TTC549 (cell line): ENCODE measurements around the gene IL9.

Experiments
- FAIRE-seq: peaks from 2 replicates; lab custom pipeline; 2012; peaks lifted over from hg19 to GRCh38; lab: Jason Lieb, UNC

The IL9 gene

GRCh38 chr5:135895474-135896006 is at the start of gene IL9:
TSS of gene IL9 (minus strand) at chr5:135895841. CDS start at chr5:135895816, 25 bp downstream.
- FAIRE-seq = no peak

GRCh38 chr5:135944967-135945560 is 49.4 kb upstream of the IL9 start:
- FAIRE-seq = peak; percentile 92

- no peak for FAIRE-seq
Measured at GRCh38 chr5:135944564-135944963, 48.9 kb upstream of the IL9 start.

- no peak for FAIRE-seq
Measured at GRCh38 chr5:135942202-135942771, 46.6 kb upstream of the IL9 start.

GRCh38 chr5:135941711-135942110 is 46.1 kb upstream of the IL9 start:
- FAIRE-seq = no peak

- no peak for FAIRE-seq
Measured at GRCh38 chr5:135937245-135937911, 41.7 kb upstream of the IL9 start.

- no peak for FAIRE-seq
Measured at GRCh38 chr5:135934939-135935338, 39.3 kb upstream of the IL9 start.

GRCh38 chr5:135930949-135931295 is 35.3 kb upstream of the IL9 start:
- FAIRE-seq = no peak

GRCh38 chr5:135930029-135930948 is 34.6 kb upstream of the IL9 start:
- FAIRE-seq = no peak

- FAIRE-seq = no peak
Measured at GRCh38 chr5:135921388-135921787, 25.7 kb upstream of the IL9 start.

- FAIRE-seq = no peak
Measured at GRCh38 chr5:135920199-135920598, 24.6 kb upstream of the IL9 start.

GRCh38 chr5:135916638-135917263 is 21.1 kb upstream of the IL9 start:
- no peak for FAIRE-seq

- FAIRE-seq = no peak
Measured at GRCh38 chr5:135915466-135916001, 19.9 kb upstream of the IL9 start.

GRCh38 chr5:135913713-135914626 is 18.3 kb upstream of the IL9 start:
- no peak for FAIRE-seq

- no peak for FAIRE-seq
Measured at GRCh38 chr5:135905144-135905543, 9.5 kb upstream of the IL9 start.

GRCh38 chr5:135901633-135902032 is 6.0 kb upstream of the IL9 start:
- no peak for FAIRE-seq

GRCh38 chr5:135900276-135900675 is 4.6 kb upstream of the IL9 start:
- no peak for FAIRE-seq

GRCh38 chr5:135898651-135899050 is 3.0 kb upstream of the IL9 start:
- FAIRE-seq = no peak

- FAIRE-seq = no peak
Measured at GRCh38 chr5:135894789-135895188, 852 bp downstream of the IL9 start.

- no peak for FAIRE-seq
Measured at GRCh38 chr5:135894276-135894675, 1.4 kb downstream of the IL9 start.

- no peak for FAIRE-seq
Measured at GRCh38 chr5:135891791-135892190, 3.9 kb downstream of the IL9 start.
